ENCODE measurements around the gene PARVB. TPM values are rescaled to one million over a fixed set of nuclear protein-coding genes. Genes with fewer than 3 reads are reported as not detected.

The PARVB gene
- total and polyA plus RNA-seq, 5 donors from 2014 or later: 3.7 to 20.6 (median 6.2) TPM

DNA sequence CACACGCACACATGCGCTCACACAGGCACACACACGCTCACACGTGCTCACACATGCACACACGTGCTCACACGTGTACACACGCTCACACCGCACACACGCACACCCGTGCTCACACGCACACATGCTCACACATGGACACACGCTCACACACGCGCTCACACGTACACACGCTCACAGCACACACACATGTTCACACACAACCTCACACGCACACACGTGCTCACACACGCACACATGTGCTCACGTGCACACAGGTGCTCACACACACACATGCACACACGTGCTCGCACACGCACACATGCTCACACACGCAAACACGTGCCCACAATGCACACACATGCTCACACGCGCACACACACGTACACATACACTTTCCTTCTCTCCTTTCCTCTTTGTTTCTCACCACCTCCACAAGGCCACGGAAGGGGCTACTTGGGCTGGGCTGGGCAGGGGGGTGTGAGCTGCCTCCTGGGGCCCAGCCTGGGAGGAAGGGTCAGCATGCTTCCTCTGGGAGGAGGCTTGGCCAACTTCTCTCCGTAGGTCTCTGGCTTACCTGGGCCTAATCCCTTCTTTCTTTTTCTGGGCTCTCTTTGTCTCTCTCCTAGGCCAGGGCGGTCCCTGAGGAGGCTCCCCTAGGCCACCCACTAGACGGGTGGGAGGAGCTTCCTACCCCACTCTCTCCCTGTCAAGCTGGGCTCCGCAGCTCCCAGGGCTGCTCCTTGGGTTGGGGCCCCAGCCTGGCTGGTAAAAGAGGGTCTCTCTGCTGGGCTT is 122.2 kb downstream of the PARVB start:
- ATAC-seq (ENCODE audit: low read depth in 2 of 2): no peak
- H3K4me1 Mint-ChIP-seq: peaks cover 0 to 3% (median 0%) of the 10 kb centered on the region in 4 donors

DNA sequence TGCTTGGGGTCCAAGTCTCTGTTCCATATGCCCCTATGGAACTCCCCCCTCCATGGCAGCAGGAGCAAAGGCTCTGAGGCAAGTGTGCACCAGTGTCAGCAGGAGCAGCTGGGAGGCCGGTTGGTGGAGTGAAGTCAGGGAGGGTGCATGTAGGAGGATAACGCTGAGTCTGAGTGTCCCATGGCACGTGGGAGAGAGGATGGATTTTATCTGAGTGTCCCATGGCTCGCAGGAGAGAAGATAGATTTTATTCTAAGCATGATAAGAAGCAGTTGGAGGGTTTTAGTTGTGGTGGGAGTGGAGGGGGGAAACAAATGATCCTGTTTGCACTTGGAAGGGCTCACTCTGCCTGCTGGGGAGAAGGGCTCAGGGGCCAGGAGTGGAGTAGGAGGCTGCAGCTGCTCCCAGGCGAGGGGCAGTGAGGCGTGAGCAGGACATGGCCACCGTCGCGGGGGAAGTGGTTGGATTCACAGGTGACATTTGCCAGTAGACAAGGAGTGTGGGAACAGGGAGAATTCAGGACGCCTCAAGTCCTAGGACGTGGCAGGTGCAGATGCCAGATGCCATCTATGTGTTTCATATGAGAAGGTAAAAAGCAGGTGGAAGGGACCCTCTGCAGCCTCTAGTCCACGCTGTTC is 123.0 kb downstream of the PARVB start:
- Histone ChIP-seq H3K4me1 (ENCODE audit: control insufficient read depth, insufficient read depth, low read length, poor library complexity, severe bottlenecking) (no peaks in the 10 kb centered on the region), H3K36me3 (ENCODE audit: control insufficient read depth, insufficient read depth, low read length) (peaks cover 10% of the 10 kb centered on the region), H3K27me3 (ENCODE audit: control insufficient read depth, insufficient read depth, low read length) (no peaks in the 10 kb centered on the region), H3K4me3 (ENCODE audit: low read depth, low read length) (no peak overlapping the region), H3K27ac (ENCODE audit: insufficient read depth, low read length, poor library complexity, severe bottlenecking) (no peak overlapping the region), H3K9me3 (ENCODE audit: control insufficient read depth in 2 of 2, low read length in 2 of 2) (no peaks in the 10 kb centered on the region)
- peaks cover 3% of the 10 kb centered on the region for H3K36me3 Mint-ChIP-seq
- H3K4me1 Mint-ChIP-seq: peaks cover 0 to 3% (median 0%) of the 10 kb centered on the region in 4 donors
- H3K27me3 Mint-ChIP-seq: no peaks in the 10 kb centered on the region
- ATAC-seq (ENCODE audit: low read depth in 2 of 2): no peak
- no peak overlapping the region for H3K4me3 Mint-ChIP-seq
- peak overlapping the region in 1 of 3 donors; percentile 52 for H3K27ac Mint-ChIP-seq
- no peak for DNase-seq
- peaks cover 0 to 2% (median 0%) of the 10 kb centered on the region in 7 donors for H3K9me3 Mint-ChIP-seq

More for the DNA sequence above, 122.2 kb downstream of the PARVB start:
- no peaks in the 10 kb centered on the region for H3K4me1 ChIP-seq (ENCODE audit: control insufficient read depth, insufficient read depth, low read length, poor library complexity, severe bottlenecking)
- no peak for DNase-seq
- no peaks in the 10 kb centered on the region for H3K27me3 ChIP-seq (ENCODE audit: control insufficient read depth, insufficient read depth, low read length)
- no peak overlapping the region for H3K4me3 Mint-ChIP-seq
- H3K9me3 Mint-ChIP-seq: peaks cover 0 to 2% (median 0%) of the 10 kb centered on the region in 7 donors
- no peak overlapping the region for H3K4me3 ChIP-seq (ENCODE audit: low read depth, low read length)
- H3K27ac Mint-ChIP-seq: peak overlapping the region in 1 of 3 donors; percentile 96
- H3K9me3 ChIP-seq (ENCODE audit: control insufficient read depth in 2 of 2, low read length in 2 of 2): no peaks in the 10 kb centered on the region
- no peak overlapping the region for H3K27ac ChIP-seq (ENCODE audit: insufficient read depth, low read length, poor library complexity, severe bottlenecking)
- no peaks in the 10 kb centered on the region for H3K27me3 Mint-ChIP-seq
- peaks cover 3% of the 10 kb centered on the region for H3K36me3 Mint-ChIP-seq
- peaks cover 6% of the 10 kb centered on the region for H3K36me3 ChIP-seq (ENCODE audit: control insufficient read depth, insufficient read depth, low read length)

- peaks cover 10% of the 10 kb centered on the region for H3K36me3 ChIP-seq (ENCODE audit: control insufficient read depth, insufficient read depth, low read length)
- H3K27me3 Mint-ChIP-seq: no peaks in the 10 kb centered on the region
- H3K9me3 ChIP-seq (ENCODE audit: control insufficient read depth in 2 of 2, low read length in 2 of 2): no peaks in the 10 kb centered on the region
- H3K27ac ChIP-seq (ENCODE audit: insufficient read depth, low read length, poor library complexity, severe bottlenecking): no peak overlapping the region
- peak overlapping the region in 1 of 4 donors; percentile 15 for H3K4me3 Mint-ChIP-seq
- no peaks in the 10 kb centered on the region for H3K4me1 ChIP-seq (ENCODE audit: control insufficient read depth, insufficient read depth, low read length, poor library complexity, severe bottlenecking)
- peaks cover 9% of the 10 kb centered on the region for H3K36me3 Mint-ChIP-seq
- H3K4me3 ChIP-seq (ENCODE audit: low read depth, low read length): no peak overlapping the region
- DNase-seq: no peak
- H3K9me3 Mint-ChIP-seq: peaks cover 0 to 2% (median 0%) of the 10 kb centered on the region in 7 donors
- H3K4me1 Mint-ChIP-seq: peaks cover 0 to 3% (median 0%) of the 10 kb centered on the region in 4 donors
- H3K27ac Mint-ChIP-seq: no peak overlapping the region
- no peak for ATAC-seq (ENCODE audit: low read depth in 2 of 2)
- no peaks in the 10 kb centered on the region for H3K27me3 ChIP-seq (ENCODE audit: control insufficient read depth, insufficient read depth, low read length)
Observed at GRCh38 chr22:44147821-44148574, 123.9 kb downstream of the PARVB start.

GRCh38 chr22:44151676-44152075 is 127.6 kb downstream of the PARVB start:
- peaks cover 9% of the 10 kb centered on the region for H3K36me3 Mint-ChIP-seq
- no peak overlapping the region for H3K27ac Mint-ChIP-seq
- DNase-seq (no peak), ATAC-seq (ENCODE audit: low read depth in 2 of 2) (no peak)
- H3K4me1 Mint-ChIP-seq: no peaks in the 10 kb centered on the region
- no peak overlapping the region for H3K4me3 Mint-ChIP-seq
- Histone ChIP-seq H3K9me3 (ENCODE audit: control insufficient read depth in 2 of 2, low read length in 2 of 2) (no peaks in the 10 kb centered on the region), H3K27me3 (ENCODE audit: control insufficient read depth, insufficient read depth, low read length) (no peaks in the 10 kb centered on the region), H3K4me3 (ENCODE audit: low read depth, low read length) (no peak overlapping the region), H3K36me3 (ENCODE audit: control insufficient read depth, insufficient read depth, low read length) (peaks cover 10% of the 10 kb centered on the region), H3K27ac (ENCODE audit: insufficient read depth, low read length, poor library complexity, severe bottlenecking) (no peak overlapping the region), H3K4me1 (ENCODE audit: control insufficient read depth, insufficient read depth, low read length, poor library complexity, severe bottlenecking) (no peaks in the 10 kb centered on the region)
- H3K27me3 Mint-ChIP-seq: no peaks in the 10 kb centered on the region
- peaks cover 0 to 2% (median 0%) of the 10 kb centered on the region in 7 donors for H3K9me3 Mint-ChIP-seq

DNA sequence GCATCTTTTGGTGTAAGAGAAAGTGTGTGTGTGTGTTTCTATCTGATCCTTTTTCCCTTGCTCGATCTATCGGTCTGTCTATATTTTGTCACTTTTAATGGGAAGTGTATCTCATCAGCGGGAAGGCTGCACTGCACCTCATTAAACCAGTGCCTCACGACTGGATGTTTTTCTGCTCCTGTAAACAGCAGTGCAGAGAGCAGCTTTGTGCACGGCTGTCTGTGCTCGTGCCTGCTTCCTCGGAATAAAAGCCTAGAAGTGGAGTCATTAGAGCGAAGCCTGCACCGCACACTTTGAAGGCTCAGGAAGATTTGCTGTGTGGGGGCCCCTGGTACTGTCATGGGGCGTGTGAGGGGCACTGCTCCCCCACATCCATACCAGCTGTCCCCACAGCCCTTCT is 129.6 kb downstream of the PARVB start:
- H3K36me3 ChIP-seq (ENCODE audit: control insufficient read depth, insufficient read depth, low read length): peaks cover 9% of the 10 kb centered on the region
- no peak for DNase-seq
- no peaks in the 10 kb centered on the region for H3K9me3 ChIP-seq (ENCODE audit: control insufficient read depth in 2 of 2, low read length in 2 of 2)
- H3K4me3 ChIP-seq (ENCODE audit: low read depth, low read length): no peak overlapping the region
- H3K27me3 ChIP-seq (ENCODE audit: control insufficient read depth, insufficient read depth, low read length): no peaks in the 10 kb centered on the region
- Mint-ChIP-seq H3K4me3 (no peak overlapping the region), H3K4me1 (no peaks in the 10 kb centered on the region), H3K9me3 (no peaks in the 10 kb centered on the region), H3K27ac (no peak overlapping the region), H3K36me3 (peaks cover 10% of the 10 kb centered on the region), H3K27me3 (no peaks in the 10 kb centered on the region)
- ATAC-seq (ENCODE audit: low read depth in 2 of 2): no peak
- no peaks in the 10 kb centered on the region for H3K4me1 ChIP-seq (ENCODE audit: control insufficient read depth, insufficient read depth, low read length, poor library complexity, severe bottlenecking)
- no peak overlapping the region for H3K27ac ChIP-seq (ENCODE audit: insufficient read depth, low read length, poor library complexity, severe bottlenecking)

DNA sequence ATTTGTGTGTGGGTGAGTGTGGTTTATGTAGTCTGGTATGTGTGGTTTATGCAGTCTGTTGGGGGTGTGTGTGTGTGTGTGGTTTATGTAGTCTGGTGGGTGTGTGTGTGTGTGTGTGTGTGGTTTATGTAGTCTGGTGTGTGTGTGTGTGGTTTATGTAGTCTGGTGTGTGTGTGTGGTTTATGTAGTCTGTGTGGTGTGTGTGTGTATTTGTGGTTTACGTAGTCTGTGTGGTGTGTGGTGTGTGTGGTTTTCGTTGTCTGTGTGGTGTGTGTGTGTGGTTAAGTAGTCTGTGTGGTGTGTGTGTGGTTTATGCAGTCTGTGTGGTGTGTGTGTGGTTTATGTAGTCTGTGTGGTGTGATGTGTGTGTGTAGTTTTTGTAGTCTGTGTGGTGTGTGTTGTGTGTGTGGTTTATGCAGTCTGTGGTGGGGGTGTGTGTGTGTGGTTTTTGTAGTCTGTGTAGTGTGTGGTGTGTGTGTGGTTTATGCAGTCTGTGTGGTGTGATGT is 130.4 kb downstream of the PARVB start:
- peaks cover 9% of the 10 kb centered on the region for H3K36me3 ChIP-seq (ENCODE audit: control insufficient read depth, insufficient read depth, low read length)
- H3K9me3 ChIP-seq (ENCODE audit: control insufficient read depth in 2 of 2, low read length in 2 of 2): no peaks in the 10 kb centered on the region
- H3K4me1 Mint-ChIP-seq: no peaks in the 10 kb centered on the region
- no peak overlapping the region for H3K27ac Mint-ChIP-seq
- H3K27me3 ChIP-seq (ENCODE audit: control insufficient read depth, insufficient read depth, low read length): no peaks in the 10 kb centered on the region
- H3K4me1 ChIP-seq (ENCODE audit: control insufficient read depth, insufficient read depth, low read length, poor library complexity, severe bottlenecking): no peaks in the 10 kb centered on the region
- DNase-seq (peak in 1 of 3 donors; percentile 25), ATAC-seq (ENCODE audit: low read depth in 2 of 2) (no peak)
- no peak overlapping the region for H3K4me3 ChIP-seq (ENCODE audit: low read depth, low read length)
- peaks cover 10% of the 10 kb centered on the region for H3K36me3 Mint-ChIP-seq
- H3K27me3 Mint-ChIP-seq: no peaks in the 10 kb centered on the region
- H3K4me3 Mint-ChIP-seq: no peak overlapping the region
- H3K27ac ChIP-seq (ENCODE audit: insufficient read depth, low read length, poor library complexity, severe bottlenecking): no peak overlapping the region
- no peaks in the 10 kb centered on the region for H3K9me3 Mint-ChIP-seq

GRCh38 chr22:44155115-44155514 is 131.0 kb downstream of the PARVB start:
- Histone ChIP-seq H3K9me3 (ENCODE audit: control insufficient read depth in 2 of 2, low read length in 2 of 2) (no peaks in the 10 kb centered on the region), H3K27ac (ENCODE audit: insufficient read depth, low read length, poor library complexity, severe bottlenecking) (no peak overlapping the region), H3K27me3 (ENCODE audit: control insufficient read depth, insufficient read depth, low read length) (no peaks in the 10 kb centered on the region), H3K36me3 (ENCODE audit: control insufficient read depth, insufficient read depth, low read length) (peaks cover 9% of the 10 kb centered on the region), H3K4me1 (ENCODE audit: control insufficient read depth, insufficient read depth, low read length, poor library complexity, severe bottlenecking) (no peaks in the 10 kb centered on the region), H3K4me3 (ENCODE audit: low read depth, low read length) (no peak overlapping the region)
- Mint-ChIP-seq H3K27ac (no peak overlapping the region), H3K36me3 (peaks cover 10% of the 10 kb centered on the region), H3K4me1 (no peaks in the 10 kb centered on the region), H3K4me3 (no peak overlapping the region), H3K27me3 (no peaks in the 10 kb centered on the region), H3K9me3 (no peaks in the 10 kb centered on the region)
- ATAC-seq (ENCODE audit: low read depth in 2 of 2) (no peak), DNase-seq (no peak)

Measured in CD4-positive, CD25-positive, alpha-beta regulatory T cell (primary cell).